Memory B cell (primary cell): Measurements from ENCODE around the gene LARP4B.

Source experiments
- ATAC-seq: fragments of 150-1000 bp; cut with Tn5 transposase; 2 replicates; pipeline ENCODE4 v1.10.0; 2021; ENCODE audit warnings: low read depth, mild to moderate bottlenecking, moderate library complexity
- DNase-seq, 2 donors: peaks; one replicate each; pipeline ENCODE4 v3.0.0; 2022; ENCODE audit warnings: low spot score in 2 of 2
- H3K27ac Mint-ChIP-seq: one replicate; pipeline ENCODE4 v1.8.0; 2022; ENCODE audit warnings: mild to moderate bottlenecking, moderate library complexity, mixed read lengths
- H3K27me3 Mint-ChIP-seq: one replicate; pipeline ENCODE4 v1.8.0; 2022; ENCODE audit warnings: mixed read lengths
- H3K36me3 Mint-ChIP-seq: one replicate; pipeline ENCODE4 v1.8.0; 2022; ENCODE audit warnings: mild to moderate bottlenecking, mixed read lengths
- H3K4me1 Mint-ChIP-seq: one replicate; pipeline ENCODE4 v1.8.0; 2022; ENCODE audit warnings: mixed read lengths
- H3K4me3 Mint-ChIP-seq: one replicate; pipeline ENCODE4 v1.8.0; 2022; ENCODE audit warnings: mild to moderate bottlenecking, moderate library complexity, mixed read lengths
- H3K9me3 Mint-ChIP-seq: one replicate; pipeline ENCODE4 v1.8.0; 2022; ENCODE audit warnings: mixed read lengths

Gene LARP4B

GRCh38 chr10:896982-897381, 34.5 kb downstream of the LARP4B start:
- ATAC-seq (no peak), DNase-seq (no peak)
- no peaks in the 10 kb centered on the region for H3K9me3 Mint-ChIP-seq
- H3K4me3 Mint-ChIP-seq, result no peak overlapping the region
- peaks cover 28% of the 10 kb centered on the region for H3K4me1 Mint-ChIP-seq
- H3K36me3 Mint-ChIP-seq, result peaks cover 2% of the 10 kb centered on the region
- no peaks in the 10 kb centered on the region for H3K27me3 Mint-ChIP-seq
- no peak overlapping the region for H3K27ac Mint-ChIP-seq

- H3K4me1 Mint-ChIP-seq, result peaks cover 26% of the 10 kb centered on the region
- H3K4me3 Mint-ChIP-seq, result no peak overlapping the region
- DNase-seq, result no peak
- H3K27me3 Mint-ChIP-seq, result no peaks in the 10 kb centered on the region
- peaks cover 2% of the 10 kb centered on the region for H3K36me3 Mint-ChIP-seq
- H3K9me3 Mint-ChIP-seq, result no peaks in the 10 kb centered on the region
- no peak for ATAC-seq
- no peak overlapping the region for H3K27ac Mint-ChIP-seq
These were observed 36.2 kb downstream of the LARP4B start for GRCh38 chr10:895324-895723.

- ATAC-seq, result no peak
- Mint-ChIP-seq H3K36me3 (peaks cover 36% of the 10 kb centered on the region), H3K27me3 (no peaks in the 10 kb centered on the region), H3K9me3 (no peaks in the 10 kb centered on the region), H3K27ac (no peak overlapping the region), H3K4me1 (peaks cover 10% of the 10 kb centered on the region), H3K4me3 (no peak overlapping the region)
- DNase-seq, result no peak
These were observed 52.6 kb downstream of the LARP4B start for GRCh38 chr10:878895-879294.

DNA sequence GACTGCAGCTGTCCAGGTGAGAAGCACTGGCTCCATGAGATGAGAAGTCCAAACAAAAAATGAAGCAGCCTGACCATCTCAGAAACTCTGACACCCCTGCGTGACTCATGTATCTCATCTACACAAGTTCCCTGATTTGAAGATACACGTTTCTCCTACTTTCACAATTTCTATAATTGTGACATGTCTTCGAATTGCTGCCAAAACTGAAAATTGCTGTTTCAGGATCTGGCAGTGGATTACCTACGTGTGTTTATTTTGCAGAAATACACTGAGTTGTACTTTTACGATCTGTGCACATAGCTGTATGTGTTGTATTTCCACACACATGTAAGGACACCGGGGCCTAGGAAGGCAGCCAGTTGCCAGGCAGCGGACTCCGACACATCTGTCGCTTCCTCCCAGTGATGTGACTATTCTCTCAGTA, 53.2 kb downstream of the LARP4B start:
- no peak overlapping the region for H3K4me3 Mint-ChIP-seq
- H3K36me3 Mint-ChIP-seq, result peaks cover 36% of the 10 kb centered on the region
- no peaks in the 10 kb centered on the region for H3K9me3 Mint-ChIP-seq
- H3K4me1 Mint-ChIP-seq, result peaks cover 10% of the 10 kb centered on the region
- no peak for DNase-seq
- H3K27ac Mint-ChIP-seq, result no peak overlapping the region
- no peak for ATAC-seq
- no peaks in the 10 kb centered on the region for H3K27me3 Mint-ChIP-seq

DNA sequence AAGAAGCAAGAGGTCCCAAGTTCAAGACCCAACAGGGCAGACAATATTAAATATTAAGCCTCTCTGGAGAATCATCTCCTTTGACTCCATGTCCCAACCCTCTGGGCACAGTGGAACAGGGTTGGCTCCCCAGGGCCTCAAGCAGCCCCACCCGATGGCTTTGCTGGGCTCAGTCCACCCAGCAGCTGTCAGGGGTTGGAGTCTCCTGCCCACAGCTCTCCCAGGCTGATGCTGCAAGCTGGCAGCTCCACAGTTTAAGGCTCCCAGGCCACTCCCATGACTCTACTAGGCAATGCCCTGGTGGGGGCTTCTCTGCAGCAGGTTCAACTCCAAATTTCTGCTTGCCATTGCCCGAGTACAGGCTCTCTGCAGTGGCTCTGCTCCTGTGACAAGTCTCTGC, 55.1 kb downstream of the LARP4B start:
- peaks cover 39% of the 10 kb centered on the region for H3K36me3 Mint-ChIP-seq
- DNase-seq, result no peak
- ATAC-seq, result no peak
- H3K4me3 Mint-ChIP-seq, result no peak overlapping the region
- H3K4me1 Mint-ChIP-seq, result peaks cover 25% of the 10 kb centered on the region
- peak overlapping the region; percentile 58 for H3K27ac Mint-ChIP-seq
- H3K27me3 Mint-ChIP-seq, result no peaks in the 10 kb centered on the region
- no peaks in the 10 kb centered on the region for H3K9me3 Mint-ChIP-seq

- H3K27ac Mint-ChIP-seq, result no peak overlapping the region
- DNase-seq (no peak), ATAC-seq (no peak)
- H3K9me3 Mint-ChIP-seq, result no peaks in the 10 kb centered on the region
- no peak overlapping the region for H3K4me3 Mint-ChIP-seq
- no peaks in the 10 kb centered on the region for H3K27me3 Mint-ChIP-seq
- H3K36me3 Mint-ChIP-seq, result peaks cover 34% of the 10 kb centered on the region
- H3K4me1 Mint-ChIP-seq, result peaks cover 39% of the 10 kb centered on the region
These were observed 58.5 kb downstream of the LARP4B start for GRCh38 chr10:873020-873419.

DNA sequence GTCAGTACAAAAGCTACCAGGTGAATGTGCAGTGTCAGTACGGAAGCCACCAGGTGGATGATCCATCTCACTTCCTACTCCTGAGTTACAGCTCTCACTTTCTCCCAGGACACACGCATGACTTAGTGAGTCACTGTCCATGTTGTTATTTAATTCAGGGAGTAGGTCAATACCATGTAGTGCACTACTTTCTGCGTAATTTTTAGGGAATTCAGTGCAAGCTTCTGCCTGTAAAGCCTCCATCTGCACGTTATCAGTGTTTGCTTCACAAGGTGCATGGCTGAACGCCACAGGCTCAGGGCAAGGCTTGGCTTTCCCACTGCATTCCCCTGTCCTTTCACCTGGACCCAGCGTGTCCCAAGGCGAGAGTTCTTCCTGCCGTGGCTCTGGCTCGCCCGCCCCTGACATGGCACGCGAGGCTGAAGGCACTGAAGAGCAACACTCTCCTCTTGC, 59.5 kb downstream of the LARP4B start:
- H3K27ac Mint-ChIP-seq, result peak overlapping the region; percentile 36
- ATAC-seq, result no peak
- peaks cover 37% of the 10 kb centered on the region for H3K4me1 Mint-ChIP-seq
- no peaks in the 10 kb centered on the region for H3K27me3 Mint-ChIP-seq
- no peaks in the 10 kb centered on the region for H3K9me3 Mint-ChIP-seq
- no peak overlapping the region for H3K4me3 Mint-ChIP-seq
- DNase-seq, result no peak
- H3K36me3 Mint-ChIP-seq, result peaks cover 29% of the 10 kb centered on the region

DNA sequence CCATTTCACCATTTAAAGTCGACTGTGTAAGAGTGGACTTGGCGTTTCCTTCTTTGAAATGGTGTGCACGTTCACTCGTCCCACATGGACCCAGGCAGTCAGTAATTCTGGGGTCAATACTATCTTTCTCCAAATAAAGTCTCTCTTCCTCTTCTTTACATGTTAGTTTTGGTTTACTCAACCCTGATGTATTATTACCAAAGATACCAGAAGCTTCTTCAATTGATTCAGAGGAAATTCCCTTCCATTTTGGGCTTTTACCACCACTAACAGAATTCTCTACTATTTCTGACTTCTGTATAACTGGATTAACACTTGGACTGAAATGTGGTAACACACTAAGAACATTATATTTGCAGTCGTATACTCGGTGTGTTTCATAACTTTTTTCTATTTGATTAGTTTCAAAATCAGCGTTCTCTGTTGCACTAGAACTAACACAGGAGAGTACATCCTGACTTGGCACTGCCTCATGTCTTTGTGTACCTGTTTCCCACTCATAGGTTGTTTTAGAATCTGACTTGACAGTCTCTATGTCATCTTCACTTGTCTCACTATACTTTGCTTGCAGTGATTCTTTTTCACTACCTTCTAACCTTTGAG, 60.8 kb downstream of the LARP4B start:
- H3K27ac Mint-ChIP-seq, result peak overlapping the region; percentile 81
- no peak overlapping the region for H3K4me3 Mint-ChIP-seq
- no peaks in the 10 kb centered on the region for H3K27me3 Mint-ChIP-seq
- no peaks in the 10 kb centered on the region for H3K9me3 Mint-ChIP-seq
- H3K36me3 Mint-ChIP-seq, result peaks cover 28% of the 10 kb centered on the region
- H3K4me1 Mint-ChIP-seq, result peaks cover 40% of the 10 kb centered on the region
- ATAC-seq (no peak), DNase-seq (no peak)

GRCh38 chr10:869171-869570, 62.3 kb downstream of the LARP4B start:
- ATAC-seq, result no peak
- Mint-ChIP-seq H3K9me3 (no peaks in the 10 kb centered on the region), H3K4me3 (no peak overlapping the region), H3K27me3 (no peaks in the 10 kb centered on the region), H3K4me1 (peaks cover 40% of the 10 kb centered on the region), H3K36me3 (peaks cover 24% of the 10 kb centered on the region), H3K27ac (peak overlapping the region; percentile 47)
- DNase-seq, result no peak

DNA sequence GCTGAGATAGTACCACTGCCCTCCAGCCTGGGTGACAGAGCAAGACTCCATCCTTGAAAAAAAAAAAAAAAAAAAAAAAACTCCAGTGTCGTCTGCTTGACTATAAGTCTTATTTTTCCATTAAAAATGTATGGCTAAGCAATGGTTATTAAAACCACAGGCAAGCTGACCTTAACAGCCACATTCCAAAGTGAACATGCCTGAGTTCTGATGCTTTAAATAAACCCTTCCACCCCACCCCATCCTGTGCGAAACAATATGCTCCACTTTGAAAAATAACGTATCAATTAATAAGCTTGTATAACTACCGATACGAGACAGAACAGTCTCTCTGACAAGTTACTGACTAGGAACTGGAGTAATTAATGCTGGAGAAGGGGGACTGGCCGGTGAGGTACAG, 63.7 kb downstream of the LARP4B start:
- Mint-ChIP-seq H3K27me3 (no peaks in the 10 kb centered on the region), H3K4me3 (no peak overlapping the region), H3K4me1 (peaks cover 38% of the 10 kb centered on the region), H3K27ac (no peak overlapping the region), H3K9me3 (no peaks in the 10 kb centered on the region), H3K36me3 (peaks cover 28% of the 10 kb centered on the region)
- ATAC-seq, result no peak
- no peak for DNase-seq

GRCh38 chr10:866577-866941, 64.9 kb downstream of the LARP4B start:
- Mint-ChIP-seq H3K36me3 (peaks cover 24% of the 10 kb centered on the region), H3K4me3 (no peak overlapping the region), H3K27ac (no peak overlapping the region), H3K9me3 (no peaks in the 10 kb centered on the region), H3K27me3 (no peaks in the 10 kb centered on the region), H3K4me1 (peaks cover 28% of the 10 kb centered on the region)
- no peak for DNase-seq
- no peak for ATAC-seq

GRCh38 chr10:865924-866576, 65.5 kb downstream of the LARP4B start:
- peaks cover 28% of the 10 kb centered on the region for H3K36me3 Mint-ChIP-seq
- DNase-seq (no peak), ATAC-seq (no peak)
- H3K27me3 Mint-ChIP-seq, result no peaks in the 10 kb centered on the region
- peaks cover 23% of the 10 kb centered on the region for H3K4me1 Mint-ChIP-seq
- H3K4me3 Mint-ChIP-seq, result no peak overlapping the region
- H3K9me3 Mint-ChIP-seq, result no peaks in the 10 kb centered on the region
- no peak overlapping the region for H3K27ac Mint-ChIP-seq

DNA sequence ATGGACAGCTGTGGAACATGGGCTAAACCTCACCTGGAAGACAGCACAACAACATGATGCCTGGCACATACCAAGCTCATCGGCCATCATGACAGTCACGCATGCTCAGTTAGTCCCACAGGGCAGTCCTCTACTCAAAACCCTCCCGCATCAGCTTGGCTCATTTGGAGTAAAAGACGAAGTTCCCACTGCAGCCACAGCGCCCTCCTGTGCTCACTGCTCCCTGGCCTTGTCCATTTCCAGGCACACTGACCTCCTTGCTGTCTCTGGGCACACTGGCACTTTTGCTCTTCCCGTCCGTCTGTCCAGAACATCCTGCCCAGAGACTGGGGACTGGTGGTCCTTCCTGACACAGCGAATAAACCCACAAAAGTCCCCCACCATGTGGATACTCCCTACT, 66.2 kb downstream of the LARP4B start:
- H3K9me3 Mint-ChIP-seq, result no peaks in the 10 kb centered on the region

DNA sequence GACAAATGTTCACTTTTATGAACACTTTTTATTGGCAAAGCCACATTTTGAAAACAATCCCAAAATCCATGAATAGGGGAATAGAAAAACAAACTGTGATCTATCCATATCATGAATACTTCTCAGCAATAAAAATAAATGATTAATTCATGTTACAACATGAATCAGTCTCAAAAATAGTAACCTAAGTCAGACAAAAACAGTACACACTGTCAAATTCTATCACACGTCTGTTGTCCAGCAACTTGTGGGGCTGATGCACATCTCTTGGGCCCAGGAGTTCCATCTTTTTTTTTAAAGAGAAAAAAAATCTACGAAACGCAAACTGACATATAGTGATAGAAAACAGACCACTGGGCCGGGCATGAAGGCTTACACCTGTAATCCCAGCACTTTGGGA, 71.0 kb downstream of the LARP4B start:
- DNase-seq (no peak), ATAC-seq (no peak)
- Mint-ChIP-seq H3K4me1 (peaks cover 9% of the 10 kb centered on the region), H3K36me3 (peaks cover 29% of the 10 kb centered on the region), H3K27ac (no peak overlapping the region), H3K4me3 (no peak overlapping the region), H3K9me3 (no peaks in the 10 kb centered on the region), H3K27me3 (no peaks in the 10 kb centered on the region)

More for the DNA sequence above, 66.2 kb downstream of the LARP4B start:
- H3K27ac Mint-ChIP-seq, result peak overlapping the region; percentile 18
- no peak for ATAC-seq
- no peaks in the 10 kb centered on the region for H3K27me3 Mint-ChIP-seq
- no peak for DNase-seq
- H3K4me1 Mint-ChIP-seq, result peaks cover 17% of the 10 kb centered on the region
- H3K36me3 Mint-ChIP-seq, result peaks cover 27% of the 10 kb centered on the region
- no peak overlapping the region for H3K4me3 Mint-ChIP-seq
